ENCODE data around the gene LRP6. TPM values are rescaled to one million over a fixed set of nuclear protein-coding genes. Genes with fewer than 3 reads are reported as not detected.

Gene LRP6
- total and polyA plus RNA-seq, 2 of the 13 experiments (the other 11 are each of a cell fraction or from before 2014, with no cell fraction given) = 33.8 to 42.0 TPM

DNA sequence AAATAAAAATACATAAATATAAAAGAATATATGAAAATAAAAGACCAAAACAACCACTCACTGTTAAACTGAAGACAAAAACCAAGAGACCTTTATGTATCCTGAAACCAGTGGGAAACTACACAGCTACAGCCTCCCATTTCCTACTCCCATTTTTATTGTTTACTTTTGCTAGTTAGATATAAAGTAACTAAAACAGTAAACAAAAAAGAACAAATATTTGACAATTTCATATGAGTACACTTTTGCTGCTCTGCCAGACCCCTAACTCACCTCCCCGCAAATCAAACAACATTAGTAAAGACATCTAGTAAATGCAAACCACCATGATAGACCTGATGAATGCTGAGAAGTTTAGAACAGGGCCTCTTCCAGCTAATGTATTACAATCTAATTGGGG lies 99.0 kb downstream of the LRP6 start (continued):
- TF ChIP-seq, protein P1, sequence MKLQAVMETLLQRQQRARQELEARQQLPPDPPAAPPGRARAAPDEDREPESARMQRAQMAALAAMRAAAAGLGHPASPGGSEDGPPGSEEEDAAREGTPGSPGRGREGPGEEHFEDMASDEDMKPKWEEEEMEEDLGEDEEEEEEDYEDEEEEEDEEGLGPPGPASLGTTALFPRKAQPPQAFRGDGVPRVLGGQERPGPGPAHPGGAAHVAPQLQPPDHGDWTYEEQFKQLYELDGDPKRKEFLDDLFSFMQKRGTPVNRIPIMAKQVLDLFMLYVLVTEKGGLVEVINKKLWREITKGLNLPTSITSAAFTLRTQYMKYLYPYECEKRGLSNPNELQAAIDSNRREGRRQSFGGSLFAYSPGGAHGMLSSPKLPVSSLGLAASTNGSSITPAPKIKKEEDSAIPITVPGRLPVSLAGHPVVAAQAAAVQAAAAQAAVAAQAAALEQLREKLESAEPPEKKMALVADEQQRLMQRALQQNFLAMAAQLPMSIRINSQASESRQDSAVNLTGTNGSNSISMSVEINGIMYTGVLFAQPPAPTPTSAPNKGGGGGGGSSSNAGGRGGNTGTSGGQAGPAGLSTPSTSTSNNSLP (IDR thresholded peaks at IDR 0.05; ENCODE audit: low read depth, low read length) = peak; percentile 48; the same call in 1 of the 2 replicates
- TF ChIP-seq ZSCAN31 (CRISPR knock-in tag; IDR thresholded peaks at IDR 0.05; ENCODE audit: low read depth) (no peak), ZNF143 (CRISPR knock-in tag; IDR thresholded peaks at IDR 0.05) (no peak), WIZ (CRISPR knock-in tag; IDR thresholded peaks at IDR 0.05) (no peak), ZNF775 (CRISPR knock-in tag; IDR thresholded peaks at IDR 0.05; ENCODE audit: borderline replicate concordance) (no peak), KLF6 (CRISPR knock-in tag; IDR thresholded peaks at IDR 0.05) (no peak), ATF1 (CRISPR knock-in tag; IDR thresholded peaks at IDR 0.05) (no peak), RBAK (CRISPR knock-in tag; IDR thresholded peaks at IDR 0.05) (no peak), GATAD2A (CRISPR knock-in tag; IDR thresholded peaks at IDR 0.05) (peak; percentile 62; the same call in 1 of the 2 replicates), ZNF407 (CRISPR knock-in tag; IDR thresholded peaks at IDR 0.05; ENCODE audit: not compliant biosample characterization) (no peak), GABPA (IDR thresholded peaks at IDR 0.05; ENCODE audit: low read depth, low read length) (no peak), GABPA (CRISPR knock-in tag; IDR thresholded peaks at IDR 0.05; ENCODE audit: low read depth) (0 out of 2 replicates have a peak, but pooled peaks have one; percentile 15), PTBP1 (IDR thresholded peaks at IDR 0.05; ENCODE audit: low read depth, low read length, poor library complexity, severe bottlenecking) (no peak), NR1H2 (CRISPR knock-in tag; IDR thresholded peaks at IDR 0.05; ENCODE audit: borderline replicate concordance, low read depth) (no peak), DMAP1 (CRISPR knock-in tag; IDR thresholded peaks at IDR 0.05) (no peak), REXO4 (CRISPR knock-in tag; IDR thresholded peaks at IDR 0.05; ENCODE audit: borderline replicate concordance) (no peak), ZBTB1 (CRISPR knock-in tag; IDR thresholded peaks at IDR 0.05; ENCODE audit: borderline replicate concordance) (no peak), EP300 (IDR thresholded peaks at IDR 0.05; ENCODE audit: low read depth in 2 of 2, low read length in 2 of 2) (peak in 1 of 2 experiments; percentile 34; a peak in 1 of 4 replicates), EP300 (CRISPR knock-in tag; IDR thresholded peaks at IDR 0.05; ENCODE audit: borderline replicate concordance) (no peak), MBNL3 (CRISPR knock-in tag; conservative IDR thresholded peaks at IDR 0.05) (no peak), HDAC2 (CRISPR knock-in tag; IDR thresholded peaks at IDR 0.05) (no peak)
- TF ChIP-seq, protein P2, sequence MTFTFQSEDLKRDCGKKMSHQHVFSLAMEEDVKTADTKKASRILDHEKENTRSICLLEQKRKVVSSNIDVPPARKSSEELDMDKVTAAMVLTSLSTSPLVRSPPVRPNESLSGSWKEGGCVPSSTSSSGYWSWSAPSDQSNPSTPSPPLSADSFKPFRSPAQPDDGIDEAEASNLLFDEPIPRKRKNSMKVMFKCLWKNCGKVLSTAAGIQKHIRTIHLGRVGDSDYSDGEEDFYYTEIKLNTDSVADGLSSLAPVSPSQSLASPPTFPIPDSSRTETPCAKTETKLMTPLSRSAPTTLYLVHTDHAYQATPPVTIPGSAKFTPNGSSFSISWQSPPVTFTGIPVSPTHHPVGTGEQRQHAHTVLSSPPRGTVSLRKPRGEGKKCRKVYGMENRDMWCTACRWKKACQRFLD (CRISPR knock-in tag; IDR thresholded peaks at IDR 0.05; ENCODE audit: borderline replicate concordance) = no peak

All from HepG2 (cell line).